Parathyroid adenoma (tissue), 2 donors: ENCODE measurements around the gene OR2G2.

Experiments
- H2AFZ ChIP-seq: fragments of 300-600 bp; sonication (generic); one replicate; pipeline ENCODE4 v1.7.0; 2017; ENCODE audit warnings: antibody characterized with exemption, mild to moderate bottlenecking
- H3K27ac ChIP-seq: fragments of 300-600 bp; sonication (generic); one replicate; pipeline ENCODE4 v1.7.0; 2017
- H3K27me3 ChIP-seq: fragments of 300-600 bp; sonication (generic); one replicate; pipeline ENCODE4 v1.7.0; 2017; ENCODE audit warnings: low read length; ENCODE audit not compliant: control insufficient read depth, insufficient read depth
- H3K36me3 ChIP-seq: fragments of 300-600 bp; sonication (generic); one replicate; pipeline ENCODE4 v1.7.0; 2017; ENCODE audit warnings: low read length; ENCODE audit not compliant: control insufficient read depth, insufficient read depth
- H3K4me1 ChIP-seq: fragments of 300-600 bp; sonication (generic); one replicate; pipeline ENCODE4 v1.7.0; 2017; ENCODE audit warnings: control low read depth
- H3K4me2 ChIP-seq: fragments of 300-600 bp; sonication (generic); one replicate; pipeline ENCODE4 v1.7.0; 2017; ENCODE audit warnings: low read length
- H3K4me3 ChIP-seq: fragments of 300-600 bp; sonication (generic); one replicate; pipeline ENCODE4 v1.7.0; 2017; ENCODE audit warnings: low read depth, low read length
- H3K79me2 ChIP-seq: fragments of 300-600 bp; sonication (generic); one replicate; pipeline ENCODE4 v1.7.0; 2017; ENCODE audit warnings: control low read depth
- H3K9ac ChIP-seq: fragments of 300-600 bp; sonication (generic); one replicate; pipeline ENCODE4 v1.7.0; 2017; ENCODE audit warnings: mild to moderate bottlenecking
- H3K9me3 ChIP-seq: fragments of 300-600 bp; sonication (generic); one replicate; pipeline ENCODE4 v1.7.0; 2017; ENCODE audit warnings: low read length; ENCODE audit not compliant: control insufficient read depth
- CTCF ChIP-seq: fragments of 300-600 bp; sonication (generic); IDR thresholded peaks from one replicate; pipeline ENCODE4 v1.7.0; 2017; ENCODE audit warnings: antibody characterized with exemption, mild to moderate bottlenecking
- donor health status: primary hyperparathyroidism.

OR2G2 gene

GRCh38 chr1:247578946-247579460, 9.2 kb upstream of the OR2G2 start:
- Histone ChIP-seq H3K79me2 (no peaks in the 10 kb centered on the region), H3K27ac (no peak overlapping the region)

GRCh38 chr1:247605286-247605685, 17.1 kb downstream of the OR2G2 start, which contains the start of gene OR2G3:
Gene OR2G3 (plus strand): TSS chr1:247605586. CDS start chr1:247605586, 0 bp downstream.
- Histone ChIP-seq H3K4me2 (no peak within 1 kb of the TSS), H3K36me3 (no peaks in the 10 kb centered on the region), H3K4me3 (no peak within 1 kb of the TSS), H3K9ac (no peak within 1 kb of the TSS), H3K27me3 (no peaks in the 10 kb centered on the region), H3K9me3 (no peaks in the 10 kb centered on the region), H3K4me1 (no peaks in the 10 kb centered on the region), H2AFZ (no peak within 1 kb of the TSS), H3K27ac (no peak within 1 kb of the TSS), H3K79me2 (no peaks in the 10 kb centered on the region)
- TF ChIP-seq CTCF = no peak

More at GRCh38 chr1:247578946-247579460, 9.2 kb upstream of the OR2G2 start:
- Histone ChIP-seq H3K27me3 (no peaks in the 10 kb centered on the region), H3K9ac (no peak overlapping the region), H3K4me3 (no peak overlapping the region), H3K4me1 (no peaks in the 10 kb centered on the region), H3K4me2 (no peak overlapping the region), H3K9me3 (no peaks in the 10 kb centered on the region), H3K36me3 (no peaks in the 10 kb centered on the region), H2AFZ (no peak overlapping the region)
- TF ChIP-seq CTCF = no peak

- no peak overlapping the region for H3K27ac ChIP-seq
These were observed 25.2 kb downstream of the OR2G2 start for GRCh38 chr1:247613405-247613804.

GRCh38 chr1:247614625-247615024, 26.5 kb downstream of the OR2G2 start:
- Histone ChIP-seq H3K79me2 (no peaks in the 10 kb centered on the region), H3K27me3 (no peaks in the 10 kb centered on the region), H2AFZ (no peak overlapping the region), H3K4me1 (no peaks in the 10 kb centered on the region), H3K36me3 (no peaks in the 10 kb centered on the region), H3K4me3 (no peak overlapping the region), H3K9me3 (no peaks in the 10 kb centered on the region), H3K4me2 (no peak overlapping the region), H3K27ac (no peak overlapping the region), H3K9ac (no peak overlapping the region)
- TF ChIP-seq CTCF = no peak

More at GRCh38 chr1:247613405-247613804, 25.2 kb downstream of the OR2G2 start:
- Histone ChIP-seq H3K79me2 (no peaks in the 10 kb centered on the region), H2AFZ (no peak overlapping the region), H3K36me3 (no peaks in the 10 kb centered on the region), H3K4me2 (no peak overlapping the region), H3K27me3 (no peaks in the 10 kb centered on the region), H3K4me1 (no peaks in the 10 kb centered on the region), H3K9me3 (no peaks in the 10 kb centered on the region), H3K4me3 (no peak overlapping the region), H3K9ac (no peak overlapping the region)
- TF ChIP-seq CTCF = no peak

- Histone ChIP-seq H3K27me3 (no peaks in the 10 kb centered on the region), H3K79me2 (no peaks in the 10 kb centered on the region), H3K27ac (no peak overlapping the region), H3K4me1 (no peaks in the 10 kb centered on the region), H3K36me3 (no peaks in the 10 kb centered on the region), H3K4me3 (no peak overlapping the region), H2AFZ (no peak overlapping the region), H3K9ac (no peak overlapping the region), H3K4me2 (no peak overlapping the region), H3K9me3 (no peaks in the 10 kb centered on the region)
- TF ChIP-seq CTCF = no peak
These were observed 39.8 kb downstream of the OR2G2 start for GRCh38 chr1:247627951-247628350.
